NCI-H748 treated with DMSO at 0.1 percent for 48 hours (cell line): ENCODE measurements around the gene DNAJC27.

Source experiments
- DNase-seq: peaks from one replicate; lab custom pipeline; 2025; lab: John Stamatoyannopoulos, UW

Gene DNAJC27

GRCh38 chr2:24906466-24906865, 65.3 kb downstream of the DNAJC27 start:
- no peak for DNase-seq

GRCh38 chr2:24903161-24904103, 68.3 kb downstream of the DNAJC27 start:
- DNase-seq: no peak

- no peak for DNase-seq
These were observed 72.3 kb downstream of the DNAJC27 start for GRCh38 chr2:24899361-24899910.

GRCh38 chr2:24898122-24899109, 73.3 kb downstream of the DNAJC27 start:
- DNase-seq: no peak

- no peak for DNase-seq
These were observed 77.0 kb downstream of the DNAJC27 start for GRCh38 chr2:24894750-24895149.

- DNase-seq: no peak
These were observed 77.8 kb downstream of the DNAJC27 start for GRCh38 chr2:24893934-24894333.
